Gastroesophageal sphincter (tissue), 4 donors: ENCODE measurements around the gene XYLT1. TPM values are rescaled to one million over a fixed set of nuclear protein-coding genes. Genes with fewer than 3 reads are reported as not detected.

Experiments used
- ATAC-seq: fragments of 150-250 bp; one replicate; pipeline ENCODE4 v1.9.1; 2016; ENCODE audit warnings: mild to moderate bottlenecking, moderate library complexity
- H3K27ac ChIP-seq, 4 donors: fragments of 200-600 bp; sonication (generic) in 3 of 4; 1 replicate in 3 of 4; 2 replicates in 1 of 4; pipeline ENCODE4 v1.5.1; 2016 to 2019
- H3K27me3 ChIP-seq: fragments of 200-600 bp; sonication (generic); one replicate; pipeline ENCODE4 v1.5.1; 2019
- H3K36me3 ChIP-seq, 2 donors: fragments of 200-600 bp; sonication (generic); one replicate each; pipeline ENCODE4 v1.5.1; 2019; ENCODE audit warnings: control low read depth in 1 of 2
- H3K4me1 ChIP-seq, 3 donors: fragments of 200-600 bp; sonication (generic); 1 replicate in 2 of 3; 2 replicates in 1 of 3; pipeline ENCODE4 v1.5.1; 2016 to 2019; ENCODE audit warnings: control low read depth in 2 of 3
- H3K4me3 ChIP-seq, 2 donors: fragments of 200-600 bp; sonication (generic); one replicate each; pipeline ENCODE4 v1.5.1; 2019; ENCODE audit warnings: mild to moderate bottlenecking in 1 of 2, moderate library complexity in 1 of 2
- H3K9me3 ChIP-seq, 3 donors: fragments of 200-600 bp; sonication (generic); one replicate each; pipeline ENCODE4 v1.5.1; 2017 to 2019; ENCODE audit warnings: control low read depth in 2 of 3
- CTCF ChIP-seq, 4 experiments: fragments of 200-600 bp in 2 of 4; fragments of 450-650 bp in 2 of 4; sonication (generic) in 1 of 4; IDR thresholded peaks; one replicate each; pipeline ENCODE4 v1.5.1; 2017 to 2019; ENCODE audit warnings: antibody characterized with exemption in 4 of 4, mild to moderate bottlenecking in 2 of 4, moderate library complexity in 2 of 4
- EP300 ChIP-seq: sonication (generic); formaldehyde crosslinking; IDR thresholded peaks from one replicate; pipeline ENCODE4 v1.6.1; 2017; ENCODE audit warnings: antibody characterized with exemption, mild to moderate bottlenecking
- POLR2A ChIP-seq, 2 donors: fragments of 450-650 bp; IDR thresholded peaks; one replicate each; pipeline ENCODE4 v1.6.1; 2017; ENCODE audit warnings: antibody characterized with exemption in 2 of 2, mild to moderate bottlenecking in 2 of 2, moderate library complexity in 1 of 2
- POLR2AphosphoS5 ChIP-seq: sonication (generic); formaldehyde crosslinking; IDR thresholded peaks from one replicate; pipeline ENCODE4 v1.6.1; 2017; ENCODE audit warnings: antibody characterized with exemption
- WGBS, 2 donors: methylation state at CpG; one replicate each; pipeline ENCODE4 v1.1.5; 2018; ENCODE audit warnings: low coverage in 1 of 2; 5-methylcytosine and 5-hydroxymethylcytosine counted together
- total RNA-seq, 4 donors: library from RNA; depleted of rRNA; stranded (reverse); fragments of >200 nt; gene quantifications; one replicate each; pipeline ENCODE4 v1.1.0, GENCODE V29; 2016

XYLT1 gene
- total RNA-seq, 4 donors from 2014 or later: 19.1 to 51.6 (median 23.7) TPM

- peaks cover 39% of the 10 kb centered on the region for H3K27me3 ChIP-seq
- no peak overlapping the region for H3K4me3 ChIP-seq
- TF ChIP-seq CTCF (IDR thresholded peaks at IDR 0.05): no peak
- no peak for TF ChIP-seq EP300
- no peak for TF ChIP-seq POLR2AphosphoS5
- no peaks in the 10 kb centered on the region for H3K4me1 ChIP-seq
- H3K36me3 ChIP-seq: no peaks in the 10 kb centered on the region
- no peaks in the 10 kb centered on the region for H3K9me3 ChIP-seq
- H3K27ac ChIP-seq: no peak overlapping the region
- ATAC-seq: no peak
- WGBS, 2 donors: 61 to 65% methylated on average over 5 of the region's 5 CpGs
Measured at GRCh38 chr16:17078931-17079631, 391.7 kb downstream of the XYLT1 start.

- Histone ChIP-seq H3K4me3 (no peak overlapping the region), H3K27ac (no peak overlapping the region), H3K4me1 (no peaks in the 10 kb centered on the region), H3K9me3 (no peaks in the 10 kb centered on the region), H3K36me3 (no peaks in the 10 kb centered on the region), H3K27me3 (peaks cover 29% of the 10 kb centered on the region)
- no peak for TF ChIP-seq POLR2A (IDR thresholded peaks at IDR 0.05)
- TF ChIP-seq CTCF (IDR thresholded peaks at IDR 0.05): no peak
- no peak for TF ChIP-seq EP300
- TF ChIP-seq POLR2AphosphoS5: no peak
- 77 to 81% methylated on average over 3 to 5 of the region's 5 CpGs for WGBS, 2 donors
- no peak for ATAC-seq
Measured at GRCh38 chr16:17076818-17077498, 393.8 kb downstream of the XYLT1 start.

- peaks cover 24% of the 10 kb centered on the region for H3K27me3 ChIP-seq
- H3K27ac ChIP-seq: no peak overlapping the region
- H3K4me3 ChIP-seq: no peak overlapping the region
- no peaks in the 10 kb centered on the region for H3K36me3 ChIP-seq
- H3K4me1 ChIP-seq: no peaks in the 10 kb centered on the region
- no peaks in the 10 kb centered on the region for H3K9me3 ChIP-seq
- 62 to 64% methylated on average over 8 to 9 of the region's 9 CpGs for WGBS, 2 donors
- no peak for ATAC-seq
- TF ChIP-seq EP300 (no peak), POLR2AphosphoS5 (no peak), POLR2A (IDR thresholded peaks at IDR 0.05) (no peak), CTCF (IDR thresholded peaks at IDR 0.05) (no peak)
Measured at GRCh38 chr16:17076092-17076754, 394.5 kb downstream of the XYLT1 start.

GRCh38 chr16:17072104-17072503 lies 398.7 kb downstream of the XYLT1 start:
- Histone ChIP-seq H3K9me3 (no peaks in the 10 kb centered on the region), H3K4me3 (no peak overlapping the region), H3K27me3 (peaks cover 14% of the 10 kb centered on the region), H3K4me1 (no peaks in the 10 kb centered on the region), H3K27ac (no peak overlapping the region), H3K36me3 (no peaks in the 10 kb centered on the region)
- WGBS, 2 donors: 50 to 65% methylated on average over 1 to 2 of the region's 2 CpGs
- TF ChIP-seq POLR2A (IDR thresholded peaks at IDR 0.05) (no peak), CTCF (IDR thresholded peaks at IDR 0.05) (no peak), EP300 (no peak), POLR2AphosphoS5 (no peak)
- no peak for ATAC-seq
